SK-N-SH treated with all-trans-retinoic acid at 6 μM for 48 hours (cell line): ENCODE results near the gene HACD2.

Source experiments
- ATAC-seq: fragments of 200-7000 bp; cut with Tn5 transposase; 3 replicates; pipeline ENCODE4 v1.9.1; 2020; ENCODE audit warnings: mild to moderate bottlenecking, moderate library complexity
- ARNTL ChIP-seq: fragments of 450-650 bp; formaldehyde crosslinking; IDR thresholded peaks from 2 replicates; pipeline ENCODE4 v1.5.0; 2020; ENCODE audit warnings: low read depth, mild to moderate bottlenecking, moderate library complexity, borderline replicate concordance
- BACH2 ChIP-seq: fragments of 250-450 bp; sonication (Bioruptor Pico); IDR thresholded peaks from 2 replicates; pipeline ENCODE4 v1.9.0; 2021; ENCODE audit warnings: mild to moderate bottlenecking, borderline replicate concordance
- CREB5 ChIP-seq: fragments of 250-450 bp; sonication (Bioruptor Pico); IDR thresholded peaks from 2 replicates; pipeline ENCODE4 v1.5.1; 2020; ENCODE audit warnings: low read depth, mild to moderate bottlenecking, moderate library complexity
- CSDC2 ChIP-seq: fragments of 250-450 bp; sonication (Bioruptor Pico); IDR thresholded peaks from 2 replicates; pipeline ENCODE4 v1.5.0; 2020; ENCODE audit warnings: mild to moderate bottlenecking, moderate library complexity
- CSRNP3 ChIP-seq: fragments of 250-450 bp; sonication (Bioruptor Pico); IDR thresholded peaks from 2 replicates; pipeline ENCODE4 v1.5.1; 2021; ENCODE audit warnings: mild to moderate bottlenecking, moderate library complexity
- ESRRG ChIP-seq: fragments of 250-450 bp; sonication (Bioruptor Pico); IDR thresholded peaks from 2 replicates; pipeline ENCODE4 v1.6.1; 2021; ENCODE audit warnings: mild to moderate bottlenecking
- GLIS3 ChIP-seq: fragments of 250-450 bp; sonication (Bioruptor Pico); IDR thresholded peaks from 2 replicates; pipeline ENCODE4 v1.5.0; 2020; ENCODE audit warnings: mild to moderate bottlenecking, moderate library complexity
- ISL1 ChIP-seq: fragments of 250-450 bp; sonication (Bioruptor Pico); IDR thresholded peaks from 2 replicates; pipeline ENCODE4 v2.1.2; 2022; ENCODE audit warnings: mild to moderate bottlenecking, moderate library complexity
- OSR1 ChIP-seq: fragments of 250-450 bp; sonication (Bioruptor Pico); IDR thresholded peaks from 2 replicates; pipeline ENCODE4 v1.8.0; 2022; ENCODE audit warnings: moderate library complexity, mild to moderate bottlenecking, inconsistent platforms
- PATZ1 ChIP-seq: fragments of 250-450 bp; sonication (Bioruptor Pico); IDR thresholded peaks from 2 replicates; pipeline ENCODE4 v1.8.0; 2020; ENCODE audit warnings: mild to moderate bottlenecking, moderate library complexity, borderline replicate concordance
- POU6F1 ChIP-seq: fragments of 250-450 bp; sonication (Bioruptor Pico); IDR thresholded peaks from 2 replicates; pipeline ENCODE4 v1.8.0; 2021; ENCODE audit warnings: low read depth, mild to moderate bottlenecking, moderate library complexity, borderline replicate concordance
- PPARA ChIP-seq: fragments of 250-450 bp; sonication (Bioruptor Pico); IDR thresholded peaks from 2 replicates; pipeline ENCODE4 v1.5.0; 2020; ENCODE audit warnings: mild to moderate bottlenecking, borderline replicate concordance
- RARB ChIP-seq: fragments of 250-450 bp; sonication (Bioruptor Pico); IDR thresholded peaks from 2 replicates; pipeline ENCODE4 v1.8.0; 2021; ENCODE audit warnings: mild to moderate bottlenecking, moderate library complexity
- SNAI2 ChIP-seq: fragments of 250-450 bp; sonication (Bioruptor Pico); IDR thresholded peaks from 2 replicates; pipeline ENCODE4 v1.5.0; 2020; ENCODE audit warnings: mild to moderate bottlenecking, moderate library complexity
- TCF4 ChIP-seq: fragments of 250-450 bp; sonication (Bioruptor Pico); IDR thresholded peaks from 2 replicates; pipeline ENCODE4 v1.8.0; 2021; ENCODE audit warnings: mild to moderate bottlenecking, moderate library complexity, borderline replicate concordance
- TOX ChIP-seq: fragments of 250-450 bp; sonication (Bioruptor Pico); IDR thresholded peaks from 2 replicates; pipeline ENCODE4 v1.8.0; 2021; ENCODE audit warnings: mild to moderate bottlenecking, moderate library complexity, borderline replicate concordance
- TSHZ2 ChIP-seq: fragments of 250-450 bp; sonication (Bioruptor Pico); IDR thresholded peaks from 2 replicates; pipeline ENCODE4 v1.5.0; 2020; ENCODE audit warnings: mild to moderate bottlenecking, moderate library complexity
- ZC3H10 ChIP-seq: fragments of 250-450 bp; sonication (Bioruptor Pico); IDR thresholded peaks from 2 replicates; pipeline ENCODE4 v1.5.1; 2021; ENCODE audit warnings: mild to moderate bottlenecking, moderate library complexity
- ZFP3 ChIP-seq: fragments of 250-450 bp; sonication (Bioruptor Pico); IDR thresholded peaks from 2 replicates; pipeline ENCODE4 v1.5.0; 2020; ENCODE audit warnings: mild to moderate bottlenecking, moderate library complexity
- ZFP30 ChIP-seq: fragments of 450-650 bp; formaldehyde crosslinking; IDR thresholded peaks from 2 replicates; pipeline ENCODE4 v1.5.0; 2022; ENCODE audit warnings: mild to moderate bottlenecking, moderate library complexity
- ZNF565 ChIP-seq: fragments of 450-650 bp; formaldehyde crosslinking; conservative IDR thresholded peaks from 2 replicates; pipeline ENCODE4 v1.5.0; 2020; ENCODE audit warnings: low read depth, mild to moderate bottlenecking, moderate library complexity
- ZNF70 ChIP-seq: fragments of 450-650 bp; formaldehyde crosslinking; IDR thresholded peaks from 2 replicates; pipeline ENCODE4 v1.5.0; 2020; ENCODE audit warnings: mild to moderate bottlenecking, moderate library complexity
- ZNF8 ChIP-seq: fragments of 450-650 bp; formaldehyde crosslinking; IDR thresholded peaks from 2 replicates; pipeline ENCODE4 v1.5.0; 2020; ENCODE audit warnings: mild to moderate bottlenecking, moderate library complexity

HACD2 gene

GRCh38 chr3:123520656-123521055 lies 64.2 kb downstream of the HACD2 start:
- no peak for TF ChIP-seq TSHZ2 (CRISPR knock-in tag)
- TF ChIP-seq, all 23 proteins: peak for 0
- no peak for ATAC-seq

- ATAC-seq: no peak
- TF ChIP-seq BACH2 (CRISPR knock-in tag) (no peak), TOX (CRISPR knock-in tag) (no peak), CSDC2 (CRISPR knock-in tag) (no peak), ZC3H10 (CRISPR knock-in tag) (no peak), ZFP3 (CRISPR knock-in tag) (no peak), ESRRG (no peak), RARB (CRISPR knock-in tag) (no peak), POU6F1 (CRISPR knock-in tag) (no peak), ARNTL (no peak), ZNF70 (CRISPR knock-in tag) (no peak), PATZ1 (no peak), OSR1 (no peak), SNAI2 (CRISPR knock-in tag) (no peak), CSRNP3 (CRISPR knock-in tag) (no peak), CREB5 (CRISPR knock-in tag) (no peak), ISL1 (no peak)
Observed at GRCh38 chr3:123518892-123519485, 65.9 kb downstream of the HACD2 start.

GRCh38 chr3:123511726-123512125 lies 73.1 kb downstream of the HACD2 start:
- ATAC-seq: no peak
- TF ChIP-seq ZNF70 (CRISPR knock-in tag) (no peak), ZFP3 (CRISPR knock-in tag) (no peak), RARB (CRISPR knock-in tag) (no peak), BACH2 (CRISPR knock-in tag) (no peak), TCF4 (CRISPR knock-in tag) (no peak)

GRCh38 chr3:123511084-123511483 lies 73.8 kb downstream of the HACD2 start:
- ATAC-seq: no peak
- TF ChIP-seq ZFP3 (CRISPR knock-in tag) (no peak), GLIS3 (CRISPR knock-in tag) (no peak), PPARA (CRISPR knock-in tag) (no peak), CREB5 (CRISPR knock-in tag) (no peak), ZNF8 (CRISPR knock-in tag) (no peak), CSDC2 (CRISPR knock-in tag) (no peak), CSRNP3 (CRISPR knock-in tag) (no peak), BACH2 (CRISPR knock-in tag) (no peak), ZNF70 (CRISPR knock-in tag) (no peak), ARNTL (no peak), ZNF565 (CRISPR knock-in tag) (no peak), TCF4 (CRISPR knock-in tag) (no peak), ZFP30 (CRISPR knock-in tag) (no peak), ESRRG (no peak), OSR1 (no peak)
